Spleen (tissue), 11 donors: ENCODE measurements around the gene PTPN6. TPM values are rescaled to one million over a fixed set of nuclear protein-coding genes. Genes with fewer than 3 reads are reported as not detected.

Experiments used
- DNase-seq: peaks from one replicate; pipeline ENCODE4 v3.0.0-alpha.2; 2020
- H3K27ac ChIP-seq, 8 donors: fragments of 200-600 bp; sonication (generic) in 7 of 8; 1 replicate in 4 of 8; 2 replicates in 4 of 8; pipeline versions ENCODE4 v1.5.0 to v1.8.0; 2016 to 2021; ENCODE audit warnings: inconsistent platforms in 4 of 8, mild to moderate bottlenecking in 4 of 8, moderate library complexity in 1 of 8
- H3K27me3 ChIP-seq, 7 donors: fragments of 200-600 bp; sonication (generic) in 6 of 7; replicated peaks in 1 of 7; 1 replicate in 4 of 7; 2 replicates in 3 of 7; pipeline versions ENCODE4 v1.5.0 to v1.8.0; 2016 to 2021; ENCODE audit warnings: inconsistent platforms in 3 of 7, mild to moderate bottlenecking in 1 of 7
- H3K36me3 ChIP-seq, 6 donors: fragments of 200-600 bp; sonication (generic) in 5 of 6; 1 replicate in 4 of 6; 2 replicates in 2 of 6; pipeline versions ENCODE4 v1.5.0 to v1.8.0; 2016 to 2021; ENCODE audit warnings: inconsistent platforms in 2 of 6
- H3K4me1 ChIP-seq, 6 donors: fragments of 200-600 bp; sonication (generic) in 5 of 6; 1 replicate in 3 of 6; 2 replicates in 3 of 6; pipeline versions ENCODE4 v1.5.0 to v1.8.0; 2016 to 2021; ENCODE audit warnings: inconsistent platforms in 3 of 6
- H3K4me3 ChIP-seq, 8 donors: fragments of 200-600 bp; sonication (generic) in 7 of 8; 1 replicate in 4 of 8; 2 replicates in 4 of 8; pipeline versions ENCODE4 v1.5.0 to v1.8.0; 2016 to 2021; ENCODE audit warnings: inconsistent platforms in 4 of 8, mild to moderate bottlenecking in 4 of 8, moderate library complexity in 2 of 8
- H3K9me3 ChIP-seq, 8 donors: fragments of 200-600 bp; sonication (generic) in 7 of 8; 1 replicate in 4 of 8; 2 replicates in 4 of 8; pipeline versions ENCODE4 v1.5.0 to v1.8.0; 2016 to 2021; ENCODE audit warnings: inconsistent platforms in 4 of 8
- POLR2A ChIP-seq, 3 donors: fragments of 450-650 bp; IDR thresholded peaks; one replicate each; pipeline ENCODE4 v1.5.1; 2017; ENCODE audit warnings: antibody characterized with exemption in 3 of 3, mild to moderate bottlenecking in 1 of 3
- POLR2AphosphoS5 ChIP-seq, 3 donors: sonication (generic); formaldehyde crosslinking; IDR thresholded peaks; one replicate each; pipeline ENCODE4 v1.5.1; 2017; ENCODE audit warnings: antibody characterized with exemption in 3 of 3
- WGBS, 5 donors: extraction: QIAGEN DNeasy Blood & Tissue Kit in 3 of 5; methylation state at CpG; one replicate each; pipeline versions ENCODE4 v1.1.5 to v1.1.7; 2013 to 2018; 5-methylcytosine and 5-hydroxymethylcytosine counted together
- intact Hi-C: fragments of 100-400 bp; cut with DNase I; formaldehyde crosslinking; loops from one replicate; pipeline ENCODE4 v1.15.0; 2023; ENCODE audit warnings: low total_unique reads
- polyA plus RNA-seq, 3 donors: library from polyadenylated mRNA; stranded (reverse); fragments of 200-250 nt; gene quantifications; one replicate each; pipeline ENCODE4 v1.2.1, GENCODE V29; 2013
- total RNA-seq, 7 donors: library from RNA; depleted of rRNA in 3 of 7; stranded (reverse); fragments of >200 nt in 3 of 7; fragmentation: NEBNext Ultra II Directional in 4 of 7; extraction: Animal tissue kit (Norgen Biotek cat#: 25700) in 4 of 7; gene quantifications; one replicate each; pipeline versions ENCODE4 v1.1.0 to v1.2.1, GENCODE V29; 2016 to 2021
- TF ChIP-seq, protein P1 (sequence below), 11 experiments: fragments of 200-600 bp in 7 of 11; fragments of 450-650 bp in 4 of 11; sonication (generic) in 4 of 11; IDR thresholded peaks in 8 of 11; conservative IDR thresholded peaks in 3 of 11; 1 replicate in 7 of 11; 2 replicates in 4 of 11; pipeline versions ENCODE4 v1.4.0 to v1.8.0; 2016 to 2021; ENCODE audit warnings: antibody characterized with exemption in 11 of 11, inconsistent platforms in 4 of 11, mild to moderate bottlenecking in 1 of 11
- donor health status: healthy with polysubstance abuse.
- donor health status: DM: no; HTN: no; CAD: no; lungs with moderate emphysema.
- donor health status: DM: no; HTN: no; CAD: no.
- donor health status: Bipolar disorder and iron deficiency.
- donor health status: healthy.
- donor health status: DM: no; HTN: no; CAD: no.
- donor health status: DM: yes; HTN: yes; CAD: no.

Gene PTPN6
- total and polyA plus RNA-seq, 10 donors, result 314 to 713 (median 426) TPM

DNA sequence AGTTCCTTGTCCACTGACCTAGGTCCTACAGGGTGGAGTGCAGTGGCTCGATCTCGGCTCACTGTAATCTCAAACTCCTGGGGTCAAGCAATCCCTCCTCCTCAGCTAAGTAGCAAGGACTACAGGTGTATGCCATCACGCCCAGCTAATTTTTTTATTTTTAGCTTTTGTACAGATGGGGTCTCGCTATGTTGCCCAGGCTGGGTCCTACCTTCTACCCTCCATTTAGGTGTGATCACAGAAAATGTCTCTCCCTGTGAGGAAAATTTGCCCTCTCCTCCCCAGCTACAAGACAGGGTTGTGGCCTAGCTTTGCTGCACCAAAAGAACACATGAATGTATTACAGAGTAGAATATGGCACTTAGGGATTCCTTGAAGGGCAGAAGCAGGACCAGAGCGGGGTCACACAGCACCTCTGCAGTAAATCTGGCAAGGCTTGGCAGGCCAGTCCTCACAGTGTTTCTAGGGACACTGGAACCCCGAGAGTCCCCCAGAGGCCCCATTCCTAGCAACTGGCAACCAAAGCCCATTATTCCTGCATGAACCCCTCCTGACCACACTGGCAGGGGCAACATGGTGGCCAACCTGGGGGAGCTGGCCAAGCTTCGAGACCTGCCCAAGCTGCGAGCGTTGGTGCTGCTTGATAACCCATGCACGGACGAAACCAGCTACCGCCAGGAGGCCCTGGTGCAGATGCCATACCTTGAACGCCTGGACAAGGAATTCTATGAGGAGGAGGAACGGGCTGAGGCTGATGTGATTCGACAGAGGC is 38.8 kb upstream of the PTPN6 start:
- H3K4me1 ChIP-seq, result peaks cover 4 to 34% (median 20%) of the 10 kb centered on the region in 6 donors
- H3K36me3 ChIP-seq, result peaks cover 0 to 17% (median 0%) of the 10 kb centered on the region in 6 donors
- no peak overlapping the region for H3K4me3 ChIP-seq
- TF ChIP-seq POLR2A (IDR thresholded peaks at IDR 0.05), result no peak
- TF ChIP-seq, protein P1, sequence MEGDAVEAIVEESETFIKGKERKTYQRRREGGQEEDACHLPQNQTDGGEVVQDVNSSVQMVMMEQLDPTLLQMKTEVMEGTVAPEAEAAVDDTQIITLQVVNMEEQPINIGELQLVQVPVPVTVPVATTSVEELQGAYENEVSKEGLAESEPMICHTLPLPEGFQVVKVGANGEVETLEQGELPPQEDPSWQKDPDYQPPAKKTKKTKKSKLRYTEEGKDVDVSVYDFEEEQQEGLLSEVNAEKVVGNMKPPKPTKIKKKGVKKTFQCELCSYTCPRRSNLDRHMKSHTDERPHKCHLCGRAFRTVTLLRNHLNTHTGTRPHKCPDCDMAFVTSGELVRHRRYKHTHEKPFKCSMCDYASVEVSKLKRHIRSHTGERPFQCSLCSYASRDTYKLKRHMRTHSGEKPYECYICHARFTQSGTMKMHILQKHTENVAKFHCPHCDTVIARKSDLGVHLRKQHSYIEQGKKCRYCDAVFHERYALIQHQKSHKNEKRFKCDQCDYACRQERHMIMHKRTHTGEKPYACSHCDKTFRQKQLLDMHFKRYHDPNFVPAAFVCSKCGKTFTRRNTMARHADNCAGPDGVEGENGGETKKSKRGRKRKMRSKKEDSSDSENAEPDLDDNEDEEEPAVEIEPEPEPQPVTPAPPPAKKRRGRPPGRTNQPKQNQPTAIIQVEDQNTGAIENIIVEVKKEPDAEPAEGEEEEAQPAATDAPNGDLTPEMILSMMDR (IDR thresholded peaks at IDR 0.05 in 8 of 11, conservative IDR thresholded peaks at IDR 0.05 in 3 of 11), result no peak
- no peak for TF ChIP-seq POLR2AphosphoS5 (IDR thresholded peaks at IDR 0.05)
- peaks cover 0 to 39% (median 0%) of the 10 kb centered on the region in 7 donors for H3K27me3 ChIP-seq
- no peak overlapping the region for H3K27ac ChIP-seq
- intact Hi-C loops, result no loop called here
- no peaks in the 10 kb centered on the region for H3K9me3 ChIP-seq
- peak; percentile 72 for DNase-seq
- 90 to 94% (median 92%) methylated on average over 13 to 15 of the region's 15 CpGs for WGBS, 5 donors

DNA sequence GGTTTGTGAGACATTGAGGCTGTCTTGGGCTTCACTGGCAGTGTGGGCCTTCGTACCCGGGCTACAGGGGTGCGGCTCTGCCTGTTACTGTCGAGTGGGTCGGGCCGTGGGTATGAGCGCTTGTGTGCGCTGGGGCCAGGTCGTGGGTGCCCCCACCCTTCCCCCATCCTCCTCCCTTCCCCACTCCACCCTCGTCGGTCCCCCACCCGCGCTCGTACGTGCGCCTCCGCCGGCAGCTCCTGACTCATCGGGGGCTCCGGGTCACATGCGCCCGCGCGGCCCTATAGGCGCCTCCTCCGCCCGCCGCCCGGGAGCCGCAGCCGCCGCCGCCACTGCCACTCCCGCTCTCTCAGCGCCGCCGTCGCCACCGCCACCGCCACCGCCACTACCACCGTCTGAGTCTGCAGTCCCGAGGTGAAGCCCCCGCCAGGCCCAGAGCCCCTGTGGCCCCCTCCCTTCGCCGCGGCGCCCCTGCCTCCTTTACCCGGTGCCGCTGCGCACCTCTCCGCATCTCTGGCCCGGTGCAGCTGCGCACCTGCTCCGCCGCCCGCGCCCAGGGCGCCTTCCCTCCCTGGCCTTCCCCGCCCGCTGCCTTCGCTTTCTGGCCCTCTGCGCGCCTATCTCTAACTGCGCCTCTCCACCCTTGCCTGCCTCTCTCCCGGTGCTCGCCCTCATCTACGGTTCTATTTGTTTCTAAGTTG is 36.8 kb upstream of the PTPN6 start, which contains the start of gene ENO2:
TSS of gene ENO2 (plus strand) at position 335 of the 701 bp plus-strand sequence. CDS start 1,253 bp downstream, outside the sequence.
- peak within 1 kb of the TSS; percentile 50 to 90 (median 60) for H3K4me3 ChIP-seq
- H3K36me3 ChIP-seq, result peaks cover 0 to 23% (median 0%) of the 10 kb centered on the region in 6 donors
- 0 to 1% (median 0%) methylated on average over 30 to 68 of the region's 68 CpGs for WGBS, 5 donors
- peak; percentile 94 for DNase-seq
- peak within 1 kb of the TSS; percentile 63 to 83 (median 78) for H3K27ac ChIP-seq
- TF ChIP-seq, protein P1 (IDR thresholded peaks at IDR 0.05 in 8 of 11, conservative IDR thresholded peaks at IDR 0.05 in 3 of 11), result no peak
- TF ChIP-seq POLR2A (IDR thresholded peaks at IDR 0.05) (no peak), POLR2AphosphoS5 (IDR thresholded peaks at IDR 0.05) (peak; percentile 47 to 73 (median 70))
- intact Hi-C loops, result no loop called here
- no peaks in the 10 kb centered on the region for H3K9me3 ChIP-seq
- peaks cover 0 to 39% (median 0%) of the 10 kb centered on the region in 7 donors for H3K27me3 ChIP-seq
- H3K4me1 ChIP-seq, result peaks cover 4 to 34% (median 20%) of the 10 kb centered on the region in 6 donors

DNA sequence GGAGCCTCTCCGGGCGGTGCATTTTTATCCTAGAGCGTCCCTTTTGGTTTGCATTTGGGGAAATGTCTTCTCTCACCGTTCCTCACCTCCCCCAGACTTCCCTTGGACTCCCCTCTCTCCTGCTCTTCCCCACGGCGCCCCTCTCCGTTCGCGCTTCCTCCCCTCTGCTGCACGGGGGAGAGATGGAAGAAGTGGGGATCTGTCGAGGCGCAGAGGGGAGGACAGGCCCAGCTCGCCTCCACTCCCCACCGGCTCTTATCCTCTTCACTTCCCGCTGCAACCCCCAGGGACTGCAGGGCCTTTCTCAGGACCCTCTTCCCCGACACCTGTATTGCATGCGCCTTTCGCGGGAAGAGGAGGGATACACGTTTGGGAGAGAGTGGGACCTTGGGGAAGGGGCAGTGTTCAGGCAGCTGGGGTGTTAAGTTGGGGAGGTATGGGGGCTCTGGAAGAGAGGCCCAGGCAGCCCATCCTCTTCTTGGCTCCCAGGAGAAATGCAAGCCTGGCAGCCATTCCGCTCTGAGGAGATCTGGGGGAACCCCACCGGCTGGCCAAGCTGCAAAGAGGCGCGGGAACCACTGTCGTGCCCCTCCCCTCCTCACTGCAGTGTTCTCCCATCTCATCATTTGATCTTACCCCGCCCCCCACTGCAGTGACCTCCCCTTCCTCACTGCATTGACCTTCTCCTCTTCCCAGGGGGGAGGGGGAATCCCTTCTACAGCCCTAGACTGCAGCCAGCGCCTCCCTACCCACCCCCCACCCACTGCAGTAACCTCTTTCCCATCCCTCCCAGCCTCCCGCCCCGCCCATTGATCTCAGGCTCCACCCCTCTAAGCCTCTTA is 36.0 kb upstream of the PTPN6 start:
- Histone ChIP-seq H3K27ac (peak overlapping the region; percentile 63 to 83 (median 78)), H3K4me1 (peaks cover 4 to 34% (median 20%) of the 10 kb centered on the region in 6 donors), H3K9me3 (no peaks in the 10 kb centered on the region), H3K27me3 (peaks cover 0 to 39% (median 0%) of the 10 kb centered on the region in 7 donors), H3K36me3 (peaks cover 0 to 26% (median 0%) of the 10 kb centered on the region in 6 donors), H3K4me3 (peak overlapping the region; percentile 50 to 90 (median 60))
- peak; percentile 71 for DNase-seq
- intact Hi-C loops, result no loop called here
- TF ChIP-seq, protein P1 (IDR thresholded peaks at IDR 0.05 in 8 of 11, conservative IDR thresholded peaks at IDR 0.05 in 3 of 11), result no peak
- TF ChIP-seq POLR2A (IDR thresholded peaks at IDR 0.05), result no peak
- no peak for TF ChIP-seq POLR2AphosphoS5 (IDR thresholded peaks at IDR 0.05)
- 20 to 25% (median 22%) methylated on average over 28 to 29 of the region's 29 CpGs for WGBS, 5 donors
